HG03060 (cell line): Measurements from ENCODE around the gene DDC.
"Not testable (repeated sequence)": the region's sequence is repeated elsewhere in the genome, so short reads cannot be mapped to it uniquely, and the experiment has no call there.

Source experiments
- ATAC-seq: cut with Tn5 transposase; IDR thresholded peaks from one replicate; pipeline ENCODE4 v1.9.1; 2021; ENCODE audit warnings: low read depth, moderate number of reproducible peaks; ENCODE audit not compliant: unreplicated experiment

Gene DDC

GRCh38 chr7:50590535-50590934 is 25.3 kb upstream of the DDC start:
- ATAC-seq, result no peak

- no peak for ATAC-seq
Measured at GRCh38 chr7:50589364-50589763, 24.2 kb upstream of the DDC start.

- no peak for ATAC-seq
Measured at GRCh38 chr7:50588937-50589336, 23.7 kb upstream of the DDC start.

- ATAC-seq, result no peak
Measured at GRCh38 chr7:50587737-50588136, 22.5 kb upstream of the DDC start.

GRCh38 chr7:50584793-50585408 is 19.7 kb upstream of the DDC start:
- ATAC-seq, result no peak

GRCh38 chr7:50584386-50584785 is 19.2 kb upstream of the DDC start:
- ATAC-seq, result no peak

- not testable (repeated sequence) for ATAC-seq
Measured at GRCh38 chr7:50583295-50583694, 18.1 kb upstream of the DDC start.

GRCh38 chr7:50582271-50582670 is 17.1 kb upstream of the DDC start:
- ATAC-seq, result not testable (repeated sequence)

- ATAC-seq, result not testable (repeated sequence)
Measured at GRCh38 chr7:50580666-50581065, 15.5 kb upstream of the DDC start.

GRCh38 chr7:50580057-50580456 is 14.9 kb upstream of the DDC start:
- ATAC-seq, result no peak

- ATAC-seq, result not testable (repeated sequence)
Measured at GRCh38 chr7:50578105-50578504, 12.9 kb upstream of the DDC start.

GRCh38 chr7:50577569-50577968 is 12.4 kb upstream of the DDC start:
- ATAC-seq, result no peak

GRCh38 chr7:50576388-50576787 is 11.2 kb upstream of the DDC start:
- ATAC-seq, result not testable (repeated sequence)

GRCh38 chr7:50567715-50568261 is 2.6 kb upstream of the DDC start:
- ATAC-seq, result no peak

GRCh38 chr7:50565977-50566376 is 772 bp upstream of the DDC start:
- no peak for ATAC-seq

GRCh38 chr7:50565559-50565916 is 333 bp upstream of the DDC start:
- ATAC-seq, result no peak

- ATAC-seq, result no peak
Measured at GRCh38 chr7:50564171-50564570, 1.0 kb downstream of the DDC start.

- ATAC-seq, result no peak
Measured at GRCh38 chr7:50562136-50562535, 3.1 kb downstream of the DDC start.

- no peak for ATAC-seq
Measured at GRCh38 chr7:50560865-50561351, 4.3 kb downstream of the DDC start.

- ATAC-seq, result no peak
Measured at GRCh38 chr7:50559881-50560280, 5.3 kb downstream of the DDC start.

- no peak for ATAC-seq
Measured at GRCh38 chr7:50558294-50559053, 6.7 kb downstream of the DDC start.

GRCh38 chr7:50557099-50557498 is 8.1 kb downstream of the DDC start:
- no peak for ATAC-seq
